Mucosa of gallbladder (tissue), 1 donor: ENCODE data around the gene SMARCAD1. TPM values are rescaled to one million over a fixed set of nuclear protein-coding genes. Genes with fewer than 3 reads are reported as not detected.
A peak's percentile ranks its signal among the peaks of the same experiment; 100 is the strongest.

ENCODE experiments used
- DNase-seq: peaks from one replicate; pipeline ENCODE4 v3.0.0-alpha.2; 2020; ENCODE audit warnings: low spot score
- total RNA-seq: library from RNA; stranded (reverse); gene quantifications from one replicate; pipeline ENCODE4 v1.2.1, GENCODE V29; 2021
- donor health status: DM: no; HTN: no; CAD: no.

The SMARCAD1 gene
- total RNA-seq, 1 donor from 2014 or later: 24.1 TPM

GRCh38 chr4:94226763-94227162 is 19.1 kb downstream of the SMARCAD1 start:
- DNase-seq: no peak

- DNase-seq: no peak
Observed at GRCh38 chr4:94228493-94229216, 21.0 kb downstream of the SMARCAD1 start.

GRCh38 chr4:94232519-94232918 is 24.9 kb downstream of the SMARCAD1 start:
- no peak for DNase-seq

GRCh38 chr4:94235825-94236224 is 28.2 kb downstream of the SMARCAD1 start:
- DNase-seq: no peak

GRCh38 chr4:94237271-94237670 is 29.6 kb downstream of the SMARCAD1 start:
- no peak for DNase-seq

- no peak for DNase-seq
Observed at GRCh38 chr4:94238160-94238559, 30.5 kb downstream of the SMARCAD1 start.

GRCh38 chr4:94240384-94240783 is 32.7 kb downstream of the SMARCAD1 start:
- no peak for DNase-seq

- no peak for DNase-seq
Observed at GRCh38 chr4:94244087-94244828, 36.6 kb downstream of the SMARCAD1 start.

- DNase-seq: no peak
Observed at GRCh38 chr4:94244829-94245185, 37.1 kb downstream of the SMARCAD1 start.

- no peak for DNase-seq
Observed at GRCh38 chr4:94251094-94251493, 43.4 kb downstream of the SMARCAD1 start.

- no peak for DNase-seq
Observed at GRCh38 chr4:94253036-94253435, 45.4 kb downstream of the SMARCAD1 start.

- no peak for DNase-seq
Observed at GRCh38 chr4:94256144-94256783, 48.6 kb downstream of the SMARCAD1 start.

- no peak for DNase-seq
Observed at GRCh38 chr4:94256828-94257227, 49.2 kb downstream of the SMARCAD1 start.

- DNase-seq: no peak
Observed at GRCh38 chr4:94262163-94263016, 54.7 kb downstream of the SMARCAD1 start.

- no peak for DNase-seq
Observed at GRCh38 chr4:94267037-94267436, 59.4 kb downstream of the SMARCAD1 start.

- no peak for DNase-seq
Observed at GRCh38 chr4:94271248-94271647, 63.6 kb downstream of the SMARCAD1 start.

GRCh38 chr4:94274912-94275311 is 67.2 kb downstream of the SMARCAD1 start:
- no peak for DNase-seq

GRCh38 chr4:94276204-94276603 is 68.5 kb downstream of the SMARCAD1 start:
- no peak for DNase-seq

GRCh38 chr4:94277534-94277933 is 69.9 kb downstream of the SMARCAD1 start:
- no peak for DNase-seq

- no peak for DNase-seq
Observed at GRCh38 chr4:94278781-94279180, 71.1 kb downstream of the SMARCAD1 start.

- no peak for DNase-seq
Observed at GRCh38 chr4:94284889-94285288, 77.2 kb downstream of the SMARCAD1 start.

- peak; percentile 34 for DNase-seq
Observed at GRCh38 chr4:94285666-94286065, 78.0 kb downstream of the SMARCAD1 start.
